Heart right ventricle (tissue), 16 donors: ENCODE measurements around the gene TFRC. TPM values are rescaled to one million over a fixed set of nuclear protein-coding genes. Genes with fewer than 3 reads are reported as not detected.

Experiments used
- ATAC-seq, 8 donors: fragments of 200-7000 bp; cut with Tn5 transposase; one replicate each; pipeline ENCODE4 v1.9.1; 2020; ENCODE audit warnings: mild to moderate bottlenecking in 8 of 8, moderate library complexity in 8 of 8, moderate number of reproducible peaks in 1 of 8
- DNase-seq, 2 donors: peaks; one replicate each; pipeline ENCODE4 v3.0.0-alpha.2; 2020
- H3K27ac ChIP-seq, 10 donors: fragments of 200-600 bp; sonication (generic) in 2 of 10; one replicate each; pipeline versions ENCODE4 v1.5.0 to v1.8.0; 2020 to 2022; ENCODE audit warnings: mild to moderate bottlenecking in 3 of 10
- H3K27me3 ChIP-seq, 7 donors: fragments of 200-600 bp; one replicate each; pipeline ENCODE4 v1.8.0; 2021 to 2022; ENCODE audit warnings: mild to moderate bottlenecking in 2 of 7
- H3K36me3 ChIP-seq, 9 donors: fragments of 200-600 bp; sonication (generic) in 1 of 9; one replicate each; pipeline versions ENCODE4 v1.5.0 to v1.8.0; 2020 to 2022; ENCODE audit warnings: mild to moderate bottlenecking in 2 of 9
- H3K4me1 ChIP-seq, 9 donors: fragments of 200-600 bp; sonication (generic) in 1 of 9; one replicate each; pipeline versions ENCODE4 v1.5.0 to v1.8.0; 2020 to 2022; ENCODE audit warnings: mild to moderate bottlenecking in 4 of 9
- H3K4me3 ChIP-seq, 10 donors: fragments of 200-600 bp; sonication (generic) in 2 of 10; one replicate each; pipeline versions ENCODE4 v1.5.0 to v1.8.0; 2020 to 2022; ENCODE audit warnings: mild to moderate bottlenecking in 7 of 10, moderate library complexity in 2 of 10
- H3K9me3 ChIP-seq, 11 donors: fragments of 200-600 bp in 10 of 11; sonication (generic) in 2 of 11; one replicate each; pipeline versions ENCODE4 v1.5.0 to v1.8.0; 2013 to 2022; ENCODE audit warnings: mild to moderate bottlenecking in 2 of 11, control low read depth in 1 of 11, moderate library complexity in 1 of 11
- WGBS, 2 donors: extraction: QIAGEN DNeasy Blood & Tissue Kit; methylation state at CpG; one replicate each; pipeline ENCODE4 v1.1.7; 2013; ENCODE audit warnings: inconsistent platforms in 1 of 2; 5-methylcytosine and 5-hydroxymethylcytosine counted together
- intact Hi-C, 10 donors: fragments of 100-400 bp; cut with DNase I; formaldehyde crosslinking; loops; one replicate each; pipeline versions ENCODE4 v1.11.1 to v1.14.2; 2022
- polyA plus RNA-seq, 2 donors: library from polyadenylated mRNA; stranded (reverse); fragments of 200-250 nt; gene quantifications; one replicate each; pipeline ENCODE4 v1.2.3, GENCODE V29; 2013
- total RNA-seq, 10 donors: library from RNA; stranded (reverse); fragmentation: NEBNext Ultra II Directional in 3 of 10; extraction: Animal tissue kit (Norgen Biotek cat#: 25700) in 3 of 10; gene quantifications; one replicate each; pipeline versions ENCODE4 v1.2.1 to v1.2.4, GENCODE V29; 2021 to 2023
- TF ChIP-seq, protein P1 (sequence below), 9 donors: fragments of 200-600 bp; sonication (generic) in 2 of 9; IDR thresholded peaks; one replicate each; pipeline versions ENCODE4 v1.5.0 to v1.8.0; 2021 to 2022; ENCODE audit warnings: antibody characterized with exemption in 9 of 9, mild to moderate bottlenecking in 5 of 9, moderate library complexity in 1 of 9
- donor health status: Arrhythmogenic right ventricular cardiomyopathy.
- donor health status: ischemic (EF 13 %, LVEDD 7.1; RV severe dilation, severe dysfunction).
- donor health status: healthy with polysubstance abuse.
- donor health status: DM: no; HTN: yes; CAD: no.
- donor health status: DM: no; HTN: no; CAD: no.
- donor health status: ischemic (EF 25% LVEDD 6.9; RV normal size, moderate dysfunction).
- donor health status: ischemic (EF 25% LVEDD 5.7; RV mildly dilated, moderate dysfunction).
- donor health status: healthy.
- donor health status: DM: yes; HTN: yes; CAD: no.
- donor health status: Ischemic cardiomyopathy.
- donor health status: ischemic (EF 35%, LVEDD 5.7; RV mildly dilated, moderate dysfunction).
- donor health status: nonischemic (EF 11% LVEDD 7.7; RV severe dilation, severe dysfunction).
- donor health status: DM: yes; HTN: yes; CAD: no.
- donor health status: PGD.
- donor health status: ischemic (EF 29% LVEDD 5.4; RV normal size, mild dysfunction).
- donor health status: nonischemic (EF 23%, LVEDD 6.1; RV moderate dilation, normal function).

The TFRC gene
- total and polyA plus RNA-seq, 12 donors, result 25.7 to 300 (median 81.5) TPM

GRCh38 chr3:196054661-196055060 is 27.2 kb downstream of the TFRC start:
- ATAC-seq, result no peak
- WGBS, 2 donors, result 92 to 93% methylated on average over 10 of the region's 10 CpGs

GRCh38 chr3:196053487-196053886 is 28.4 kb downstream of the TFRC start:
- Histone ChIP-seq H3K36me3 (peaks cover 0 to 100% (median 84%) of the 10 kb centered on the region in 9 donors), H3K4me1 (no peaks in the 10 kb centered on the region), H3K27ac (no peak overlapping the region), H3K4me3 (no peak overlapping the region), H3K27me3 (no peaks in the 10 kb centered on the region), H3K9me3 (no peaks in the 10 kb centered on the region)
- DNase-seq, result no peak
- 93 to 95% methylated on average over 7 of the region's 7 CpGs for WGBS, 2 donors
- intact Hi-C loops, result no loop called here
- no peak for ATAC-seq
- TF ChIP-seq, protein P1, sequence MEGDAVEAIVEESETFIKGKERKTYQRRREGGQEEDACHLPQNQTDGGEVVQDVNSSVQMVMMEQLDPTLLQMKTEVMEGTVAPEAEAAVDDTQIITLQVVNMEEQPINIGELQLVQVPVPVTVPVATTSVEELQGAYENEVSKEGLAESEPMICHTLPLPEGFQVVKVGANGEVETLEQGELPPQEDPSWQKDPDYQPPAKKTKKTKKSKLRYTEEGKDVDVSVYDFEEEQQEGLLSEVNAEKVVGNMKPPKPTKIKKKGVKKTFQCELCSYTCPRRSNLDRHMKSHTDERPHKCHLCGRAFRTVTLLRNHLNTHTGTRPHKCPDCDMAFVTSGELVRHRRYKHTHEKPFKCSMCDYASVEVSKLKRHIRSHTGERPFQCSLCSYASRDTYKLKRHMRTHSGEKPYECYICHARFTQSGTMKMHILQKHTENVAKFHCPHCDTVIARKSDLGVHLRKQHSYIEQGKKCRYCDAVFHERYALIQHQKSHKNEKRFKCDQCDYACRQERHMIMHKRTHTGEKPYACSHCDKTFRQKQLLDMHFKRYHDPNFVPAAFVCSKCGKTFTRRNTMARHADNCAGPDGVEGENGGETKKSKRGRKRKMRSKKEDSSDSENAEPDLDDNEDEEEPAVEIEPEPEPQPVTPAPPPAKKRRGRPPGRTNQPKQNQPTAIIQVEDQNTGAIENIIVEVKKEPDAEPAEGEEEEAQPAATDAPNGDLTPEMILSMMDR (IDR thresholded peaks at IDR 0.05), result no peak

More at GRCh38 chr3:196054661-196055060, 27.2 kb downstream of the TFRC start:
- intact Hi-C loops, result no loop called here
- Histone ChIP-seq H3K27ac (no peak overlapping the region), H3K4me3 (no peak overlapping the region), H3K27me3 (no peaks in the 10 kb centered on the region), H3K4me1 (no peaks in the 10 kb centered on the region), H3K9me3 (no peaks in the 10 kb centered on the region), H3K36me3 (peaks cover 0 to 100% (median 92%) of the 10 kb centered on the region in 9 donors)
- no peak for DNase-seq
- TF ChIP-seq, protein P1 (IDR thresholded peaks at IDR 0.05), result no peak

DNA sequence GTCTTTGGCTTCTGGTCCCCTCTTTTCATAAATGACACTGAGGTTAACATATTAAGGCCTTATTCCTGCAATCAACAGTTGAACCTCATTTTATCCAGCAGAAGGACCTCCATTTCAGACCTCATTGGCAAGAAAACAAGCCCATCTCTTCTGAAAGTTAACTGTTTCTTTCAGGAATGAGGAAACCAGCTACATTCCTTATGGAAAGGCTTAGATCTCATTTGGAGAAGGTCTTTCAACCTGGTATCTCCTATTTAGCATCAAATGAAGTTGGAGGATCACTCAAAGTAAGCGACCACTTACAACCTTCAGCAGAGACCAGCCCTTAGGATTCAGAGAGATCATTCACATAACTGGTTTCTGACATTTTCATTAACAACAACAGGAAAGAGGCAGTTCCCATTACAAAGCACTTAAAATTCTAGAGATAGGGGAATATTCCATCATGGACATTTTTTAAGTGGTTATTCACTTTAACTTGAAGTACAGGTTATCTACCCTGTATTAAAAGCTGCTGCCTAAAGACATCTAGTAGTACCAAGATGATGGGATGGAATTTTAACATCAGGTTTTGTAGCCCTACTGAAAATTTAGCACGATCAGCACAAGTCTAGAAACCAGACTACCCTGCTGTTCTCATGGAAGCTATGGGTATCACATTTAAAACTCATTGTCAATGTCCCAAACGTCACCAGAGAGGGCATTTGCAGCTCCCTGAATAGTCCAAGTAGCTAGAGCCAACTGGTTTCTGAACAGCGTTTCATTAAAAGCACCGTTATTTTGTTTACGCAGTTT is 30.4 kb downstream of the TFRC start:
- TF ChIP-seq, protein P1 (IDR thresholded peaks at IDR 0.05), result no peak

DNA sequence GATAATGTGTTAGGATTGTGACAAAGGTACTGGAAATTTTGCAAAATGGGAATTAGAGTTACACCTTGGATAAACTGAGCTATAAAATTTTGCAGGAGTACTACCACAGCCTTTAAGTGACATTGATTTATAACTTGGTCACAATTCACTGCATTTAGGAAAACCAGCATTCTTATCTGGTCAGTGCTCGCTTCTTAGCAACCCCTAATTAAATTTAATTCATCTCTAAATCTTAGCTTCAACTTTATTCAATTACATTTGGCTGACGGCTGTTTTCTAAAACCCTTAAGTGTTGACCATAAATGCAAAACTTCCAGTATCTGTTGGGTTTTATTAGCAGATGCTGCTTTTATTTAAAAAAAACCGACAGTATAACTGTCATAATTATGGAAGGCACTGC is 31.3 kb downstream of the TFRC start:
- Histone ChIP-seq H3K9me3 (no peaks in the 10 kb centered on the region), H3K27me3 (no peaks in the 10 kb centered on the region), H3K36me3 (peaks cover 0 to 83% (median 58%) of the 10 kb centered on the region in 9 donors), H3K27ac (no peak overlapping the region), H3K4me3 (no peak overlapping the region), H3K4me1 (no peaks in the 10 kb centered on the region)
- ATAC-seq (no peak), DNase-seq (no peak)
- WGBS, 2 donors, result 91 to 94% methylated on average over 3 of the region's 3 CpGs
- TF ChIP-seq, protein P1 (IDR thresholded peaks at IDR 0.05), result no peak
- intact Hi-C loops, result no loop called here

More for the DNA sequence above, 30.4 kb downstream of the TFRC start:
- WGBS, 2 donors, result 91 to 93% methylated on average over 6 of the region's 6 CpGs
- no peaks in the 10 kb centered on the region for H3K27me3 ChIP-seq
- intact Hi-C loops, result no loop called here
- ATAC-seq (no peak), DNase-seq (no peak)
- H3K9me3 ChIP-seq, result no peaks in the 10 kb centered on the region
- H3K27ac ChIP-seq, result no peak overlapping the region
- H3K36me3 ChIP-seq, result peaks cover 0 to 92% (median 67%) of the 10 kb centered on the region in 9 donors
- no peaks in the 10 kb centered on the region for H3K4me1 ChIP-seq
- no peak overlapping the region for H3K4me3 ChIP-seq
